GM06990 (cell line): Measurements from ENCODE around the gene CRISPLD2.

ENCODE experiments used
- DNase-seq: peaks from one replicate; pipeline ENCODE4 v3.0.0-alpha.2; 2011; ENCODE audit not compliant: insufficient read length; ENCODE audit errors: extremely low read depth
- H3K27me3 ChIP-seq: replicated peaks from 2 replicates; pipeline ENCODE4 v1.6.0; 2011; ENCODE audit warnings: low read length; ENCODE audit not compliant: control insufficient read depth, insufficient read depth
- H3K36me3 ChIP-seq: 2 replicates; pipeline ENCODE4 v1.5.1; 2011; ENCODE audit warnings: low read length; ENCODE audit not compliant: control insufficient read depth, insufficient read depth
- H3K4me3 ChIP-seq: replicated peaks from 2 replicates; pipeline ENCODE4 v1.5.1; 2011; ENCODE audit warnings: low read depth, mild to moderate bottlenecking, control low read depth, low read length
- CTCF ChIP-seq: IDR thresholded peaks from 2 replicates; pipeline ENCODE4 v1.5.1; 2011; ENCODE audit warnings: low read length, control low read depth, mild to moderate bottlenecking, inconsistent platforms; ENCODE audit not compliant: insufficient read depth, poor library complexity, severe bottlenecking

CRISPLD2 gene

GRCh38 chr16:84927621-84928591 lies 108.1 kb downstream of the CRISPLD2 start:
- H3K27me3 ChIP-seq, result no peaks in the 10 kb centered on the region; the same call in none of the 2 replicates
- no peak for DNase-seq

GRCh38 chr16:84928679-84929420 lies 109.1 kb downstream of the CRISPLD2 start:
- Histone ChIP-seq H3K36me3 (no peaks in the 10 kb centered on the region), H3K4me3 (no peak overlapping the region), H3K27me3 (no peaks in the 10 kb centered on the region; the same call in none of the 2 replicates)
- DNase-seq, result no peak
- no peak for TF ChIP-seq CTCF

More at GRCh38 chr16:84927621-84928591, 108.1 kb downstream of the CRISPLD2 start:
- Histone ChIP-seq H3K4me3 (no peak overlapping the region), H3K36me3 (no peaks in the 10 kb centered on the region)
- TF ChIP-seq CTCF, result no peak

GRCh38 chr16:84929421-84930297 lies 109.9 kb downstream of the CRISPLD2 start:
- no peak for TF ChIP-seq CTCF
- no peak for DNase-seq
- no peaks in the 10 kb centered on the region for H3K36me3 ChIP-seq
- no peak overlapping the region for H3K4me3 ChIP-seq
- no peaks in the 10 kb centered on the region; the same call in none of the 2 replicates for H3K27me3 ChIP-seq

- TF ChIP-seq CTCF, result no peak
- H3K27me3 ChIP-seq, result no peaks in the 10 kb centered on the region; the same call in none of the 2 replicates
- DNase-seq, result no peak
Observed at GRCh38 chr16:84930298-84931106, 110.7 kb downstream of the CRISPLD2 start.

More at GRCh38 chr16:84930298-84931106, 110.7 kb downstream of the CRISPLD2 start:
- H3K4me3 ChIP-seq, result no peak overlapping the region
- H3K36me3 ChIP-seq, result no peaks in the 10 kb centered on the region
